Stimulated activated CD4-positive, alpha-beta T cell treated with anti-CD3 and anti-CD28 coated beads, Interleukin-2, amount 100 ng/mL, for 4 hours (primary cell): ENCODE results near the gene GCK.

Source experiments
- DNase-seq: peaks from one replicate; pipeline ENCODE4 v3.0.0-alpha.2; 2020; ENCODE audit warnings: low read depth

Gene GCK

GRCh38 chr7:44189286-44189992 lies at the start of gene GCK:
Gene GCK, minus strand, starts transcription at chr7:44189439. Its CDS starts 486 bp downstream, at chr7:44188953.
- no peak for DNase-seq

GRCh38 chr7:44238116-44238695 lies 49.0 kb upstream of the GCK start:
- no peak for DNase-seq

GRCh38 chr7:44237696-44238095 lies 48.5 kb upstream of the GCK start:
- no peak for DNase-seq

- no peak for DNase-seq
Measured at GRCh38 chr7:44236333-44236728, 47.1 kb upstream of the GCK start.

GRCh38 chr7:44235582-44236332 lies 46.5 kb upstream of the GCK start:
- DNase-seq: no peak

GRCh38 chr7:44235066-44235465 lies 45.8 kb upstream of the GCK start:
- DNase-seq: no peak

GRCh38 chr7:44232901-44233715 lies 43.9 kb upstream of the GCK start:
- no peak for DNase-seq

GRCh38 chr7:44232396-44232795 lies 43.2 kb upstream of the GCK start:
- DNase-seq: no peak

- no peak for DNase-seq
Measured at GRCh38 chr7:44231088-44231487, 41.8 kb upstream of the GCK start.

- DNase-seq: no peak
Measured at GRCh38 chr7:44230286-44230685, 41.0 kb upstream of the GCK start.

GRCh38 chr7:44229546-44230105 lies 40.4 kb upstream of the GCK start:
- no peak for DNase-seq

GRCh38 chr7:44228571-44229350 lies 39.5 kb upstream of the GCK start:
- no peak for DNase-seq

GRCh38 chr7:44227911-44228310 lies 38.7 kb upstream of the GCK start:
- no peak for DNase-seq

- no peak for DNase-seq
Measured at GRCh38 chr7:44226396-44226753, 37.1 kb upstream of the GCK start.

GRCh38 chr7:44225566-44226395 lies 36.5 kb upstream of the GCK start:
- DNase-seq: no peak

- DNase-seq: no peak
Measured at GRCh38 chr7:44224974-44225565, 35.8 kb upstream of the GCK start.

- DNase-seq: no peak
Measured at GRCh38 chr7:44224080-44224973, 35.1 kb upstream of the GCK start.

GRCh38 chr7:44223362-44224079 lies 34.3 kb upstream of the GCK start:
- no peak for DNase-seq
